Pancreas (tissue), 10 donors: ENCODE data around the gene GNL3L. TPM values are rescaled to one million over a fixed set of nuclear protein-coding genes. Genes with fewer than 3 reads are reported as not detected.
A peak's percentile ranks its signal among the peaks of the same experiment; 100 is the strongest.
"Not testable (repeated sequence)": the region's sequence is repeated elsewhere in the genome, so short reads cannot be mapped to it uniquely, and the experiment has no call there.

Experiments
- ATAC-seq, 4 donors: fragments of 200-7000 bp; cut with Tn5 transposase; one replicate each; pipeline versions ENCODE4 v1.8.0 to v1.9.1; 2020; ENCODE audit warnings: mild to moderate bottlenecking in 4 of 4, moderate library complexity in 4 of 4
- DNase-seq, 6 donors: peaks; one replicate each; pipeline ENCODE4 v3.0.0-alpha.2; 2020
- FAIRE-seq: peaks from 2 replicates; lab custom pipeline; 2012; peaks lifted over from hg19 to GRCh38; lab: Jason Lieb, UNC
- H3K27ac ChIP-seq, 4 donors: fragments of 200-600 bp; sonication (generic); 1 replicate in 3 of 4; 2 replicates in 1 of 4; pipeline versions ENCODE4 v1.5.0 to v1.8.0; 2020
- H3K27me3 ChIP-seq, 4 donors: fragments of 200-600 bp; one replicate each; pipeline ENCODE4 v1.8.0; 2021
- H3K36me3 ChIP-seq, 3 donors: fragments of 200-600 bp; sonication (generic) in 1 of 3; one replicate each; pipeline versions ENCODE4 v1.5.0 to v1.8.0; 2020 to 2021
- H3K4me1 ChIP-seq, 3 donors: fragments of 200-600 bp; one replicate each; pipeline ENCODE4 v1.8.0; 2021
- H3K4me3 ChIP-seq, 4 donors: fragments of 200-600 bp; sonication (generic) in 2 of 4; one replicate each; pipeline versions ENCODE4 v1.5.0 to v1.8.0; 2020 to 2021
- H3K9me3 ChIP-seq, 4 donors: fragments of 200-600 bp; one replicate each; pipeline ENCODE4 v1.8.0; 2021
- CTCF ChIP-seq, 4 donors: fragments of 200-600 bp; sonication (generic) in 3 of 4; IDR thresholded peaks; one replicate each; pipeline versions ENCODE4 v1.5.0 to v1.8.0; 2021; ENCODE audit warnings: antibody characterized with exemption in 4 of 4
- WGBS, 2 donors: extraction: QIAGEN DNeasy Blood & Tissue Kit; methylation state at CpG; one replicate each; pipeline ENCODE4 v1.1.7; 2013; 5-methylcytosine and 5-hydroxymethylcytosine counted together
- intact Hi-C, 3 donors: fragments of 100-400 bp; cut with DNase I; formaldehyde crosslinking; loops; one replicate each; pipeline versions ENCODE4 v1.11.1 to v1.14.2; 2022
- polyA plus RNA-seq, 2 donors: library from polyadenylated mRNA; stranded (reverse); fragments of 200-250 nt; gene quantifications; one replicate each; pipeline ENCODE4 v1.2.3, GENCODE V29; 2013
- total RNA-seq, 6 donors: library from RNA; stranded (reverse); fragmentation: NEBNext Ultra II Directional in 4 of 6; extraction: Animal tissue kit (Norgen Biotek cat#: 25700) in 4 of 6; gene quantifications; one replicate each; pipeline versions ENCODE4 v1.2.1 to v1.2.4, GENCODE V29; 2021 to 2023
- donor health status: healthy with polysubstance abuse.
- donor health status: DM: no; HTN: no; CAD: no; lungs with moderate emphysema.
- donor health status: DM: no; HTN: no; CAD: no.
- donor health status: control.
- donor health status: control.
- donor health status: Bipolar disorder and iron deficiency.
- donor health status: DM: yes; HTN: yes; CAD: no.
- donor health status: DM: no; HTN: no; CAD: no.
- donor health status: DM: no; HTN: no; CAD: no.
- donor health status: DM: yes; HTN: yes; CAD: no.

GNL3L gene
- 10 to 100 TPM; 10.6 to 21.6 (median 16.3) TPM for total RNA-seq
- polyA plus RNA-seq: 1 to 10 TPM; 4.0 to 4.4 TPM

- H3K36me3 ChIP-seq: no peaks in the 10 kb centered on the region
- ATAC-seq (peak; percentile 93 to 98 (median 95)), DNase-seq (peak; percentile 86 to 94 (median 88)), FAIRE-seq (no peak)
- H3K27ac ChIP-seq: peak within 1 kb of the TSS; percentile 53 to 83 (median 67)
- WGBS, 2 donors: 3 to 27% methylated on average over 39 to 41 of the region's 51 CpGs
- TF ChIP-seq CTCF (IDR thresholded peaks at IDR 0.05): no peak
- H3K27me3 ChIP-seq: peaks cover 0 to 4% (median 0%) of the 10 kb centered on the region in 4 donors
- intact Hi-C loops: loop anchor here in 1 of 3 donors (10.0 kb wide), 1 partner anchor 55 kb away; no protein-coding TSS in a partner anchor
- H3K9me3 ChIP-seq: no peaks in the 10 kb centered on the region
- peak within 1 kb of the TSS; percentile 44 to 65 (median 48) for H3K4me3 ChIP-seq
- peaks cover 0 to 8% (median 0%) of the 10 kb centered on the region in 3 donors for H3K4me1 ChIP-seq
Measured at GRCh38 chrX:54529552-54530356, at the start of gene GNL3L. TSS of gene GNL3L (plus strand) at chrX:54530219. CDS start at chrX:54532567, 2,348 bp downstream.

GRCh38 chrX:54482839-54483593 is 47.0 kb upstream of the GNL3L start:
- TF ChIP-seq CTCF (IDR thresholded peaks at IDR 0.05): no peak
- 32 to 66% methylated on average over 21 of the region's 21 CpGs for WGBS, 2 donors
- no peaks in the 10 kb centered on the region for H3K4me1 ChIP-seq
- ATAC-seq: no peak
- intact Hi-C loops: no loop called here
- H3K27me3 ChIP-seq: no peaks in the 10 kb centered on the region
- no peak for DNase-seq
- no peak overlapping the region for H3K27ac ChIP-seq
- H3K36me3 ChIP-seq: no peaks in the 10 kb centered on the region
- no peak overlapping the region for H3K4me3 ChIP-seq
- FAIRE-seq: no peak
- no peaks in the 10 kb centered on the region for H3K9me3 ChIP-seq

- intact Hi-C loops: no loop called here
- Histone ChIP-seq H3K36me3 (no peaks in the 10 kb centered on the region), H3K4me1 (no peaks in the 10 kb centered on the region), H3K4me3 (no peak overlapping the region), H3K27me3 (no peaks in the 10 kb centered on the region), H3K9me3 (no peaks in the 10 kb centered on the region), H3K27ac (no peak overlapping the region)
- WGBS, 2 donors: 72 to 80% methylated on average over 9 of the region's 9 CpGs
- ATAC-seq (no peak), DNase-seq (no peak), FAIRE-seq (no peak)
- no peak for TF ChIP-seq CTCF (IDR thresholded peaks at IDR 0.05)
Measured at GRCh38 chrX:54483946-54484345, 46.1 kb upstream of the GNL3L start.

- Histone ChIP-seq H3K27ac (no peak overlapping the region), H3K36me3 (no peaks in the 10 kb centered on the region), H3K4me3 (no peak overlapping the region), H3K27me3 (no peaks in the 10 kb centered on the region), H3K4me1 (no peaks in the 10 kb centered on the region), H3K9me3 (no peaks in the 10 kb centered on the region)
- FAIRE-seq: no peak
- intact Hi-C loops: no loop called here
- no peak for TF ChIP-seq CTCF (IDR thresholded peaks at IDR 0.05)
- no peak for ATAC-seq
- DNase-seq: no peak
- 60 to 72% methylated on average over 3 of the region's 3 CpGs for WGBS, 2 donors
Measured at GRCh38 chrX:54484666-54485065, 45.4 kb upstream of the GNL3L start.

GRCh38 chrX:54489819-54490218 is 40.2 kb upstream of the GNL3L start:
- DNase-seq, H3K4me3 ChIP-seq, ATAC-seq, H3K27ac ChIP-seq, H3K4me1 ChIP-seq, H3K27me3 ChIP-seq, H3K9me3 ChIP-seq, H3K36me3 ChIP-seq, intact Hi-C loops, FAIRE-seq: not testable (repeated sequence)
- 81 to 98% methylated on average over 5 of the region's 5 CpGs for whole genome bisulfite sequencing, 2 donors
